GM18520 (cell line): ENCODE results near the gene LRRC31.

Source experiments
- ATAC-seq: cut with Tn5 transposase; IDR thresholded peaks from one replicate; pipeline ENCODE4 v1.9.1; 2021; ENCODE audit not compliant: unreplicated experiment

The LRRC31 gene

DNA sequence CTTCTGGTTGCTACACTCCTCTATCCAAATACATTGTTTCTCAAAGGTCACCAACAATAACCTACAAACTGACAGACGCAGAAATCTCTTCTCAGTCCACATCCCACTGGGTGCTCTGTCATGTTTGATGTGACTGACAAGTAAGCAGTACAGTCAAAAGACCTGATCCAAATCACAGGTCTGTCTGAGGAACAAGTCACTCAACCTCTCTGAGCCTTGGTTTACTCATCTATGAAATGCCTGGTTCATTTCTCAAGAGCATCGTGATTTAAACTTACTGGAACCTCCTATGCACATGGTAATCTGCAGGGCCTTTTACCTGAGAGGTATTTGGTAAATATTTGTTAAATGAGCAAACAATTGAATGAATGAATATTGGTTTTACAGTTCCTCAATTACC is 5.5 kb downstream of the LRRC31 start:
- no peak for ATAC-seq

DNA sequence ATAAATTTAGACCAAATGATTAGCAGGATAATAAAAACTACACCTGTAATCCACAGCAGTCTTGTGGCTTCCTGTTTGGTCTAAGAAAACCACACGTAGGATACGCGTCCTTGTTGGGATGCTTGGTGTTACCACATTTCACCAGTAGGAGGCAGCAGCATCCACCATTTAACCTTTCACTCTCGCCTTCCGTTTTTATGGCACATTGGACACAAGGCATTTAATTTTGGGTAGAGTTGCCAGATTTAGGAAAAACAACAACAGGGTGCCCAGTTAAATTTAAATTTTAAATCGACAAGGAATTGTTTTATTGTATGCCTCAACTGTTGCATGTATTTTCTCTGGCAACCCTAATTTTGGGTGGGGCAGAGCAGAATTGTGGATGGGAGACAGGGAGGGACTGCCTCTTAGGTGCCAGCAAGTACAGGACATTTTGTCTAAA is 6.3 kb downstream of the LRRC31 start:
- ATAC-seq = peak; percentile 58

DNA sequence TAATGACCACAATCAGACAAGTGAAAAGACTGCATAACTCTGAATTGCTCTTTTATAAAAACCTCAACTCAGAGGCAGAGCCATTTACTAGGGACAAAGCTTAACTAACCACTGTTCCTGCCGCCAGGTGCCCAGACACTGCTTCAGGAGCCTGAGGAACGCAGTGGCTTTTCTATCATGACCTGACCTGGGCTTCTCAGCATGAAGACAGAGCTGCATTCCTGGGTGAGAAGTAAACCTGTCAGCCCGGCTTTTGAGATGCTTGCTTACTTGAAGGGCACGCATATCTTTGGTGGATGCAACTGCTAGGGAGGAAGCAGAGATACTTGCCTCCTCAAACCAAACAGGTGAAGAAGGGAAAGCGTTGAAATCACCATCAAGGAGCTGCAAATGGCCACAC is 7.9 kb downstream of the LRRC31 start:
- ATAC-seq = no peak

DNA sequence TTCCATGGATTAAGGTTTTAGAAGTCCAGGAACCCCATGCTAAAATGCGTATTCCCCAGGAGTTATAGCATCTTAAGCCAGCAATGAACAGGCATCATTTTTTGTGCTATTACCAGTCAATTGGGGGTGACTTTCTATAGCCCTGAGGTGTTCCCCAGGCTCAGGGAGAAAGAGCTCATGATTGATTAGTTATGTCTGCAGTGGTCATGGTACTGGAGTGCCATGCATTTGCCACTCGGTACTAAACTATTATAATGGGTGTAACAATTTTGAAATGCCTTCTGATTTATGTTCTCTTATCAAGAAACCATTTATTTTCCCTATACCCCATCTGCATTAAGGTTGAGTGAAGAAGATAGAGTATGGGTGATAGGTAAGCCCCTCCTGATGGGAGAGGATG is 11.9 kb downstream of the LRRC31 start:
- no peak for ATAC-seq

DNA sequence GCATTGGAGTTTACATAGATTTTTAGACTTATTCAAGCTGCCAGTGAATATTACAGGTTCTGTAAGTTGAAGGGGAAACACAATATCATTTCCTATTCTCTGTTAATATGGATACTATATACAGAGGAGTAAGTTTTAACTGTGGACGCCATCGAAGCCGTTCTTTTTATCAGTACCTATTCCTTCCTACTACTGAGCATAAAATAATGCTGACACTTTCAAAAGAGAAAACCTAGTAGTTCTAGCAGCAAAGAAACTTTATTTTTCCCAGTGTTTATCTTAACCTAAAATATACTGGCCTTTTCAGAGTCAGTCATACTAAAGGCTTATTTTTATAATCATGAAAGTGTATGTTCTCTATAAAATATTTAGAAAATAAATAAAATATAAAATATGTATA is 14.2 kb downstream of the LRRC31 start:
- no peak for ATAC-seq

DNA sequence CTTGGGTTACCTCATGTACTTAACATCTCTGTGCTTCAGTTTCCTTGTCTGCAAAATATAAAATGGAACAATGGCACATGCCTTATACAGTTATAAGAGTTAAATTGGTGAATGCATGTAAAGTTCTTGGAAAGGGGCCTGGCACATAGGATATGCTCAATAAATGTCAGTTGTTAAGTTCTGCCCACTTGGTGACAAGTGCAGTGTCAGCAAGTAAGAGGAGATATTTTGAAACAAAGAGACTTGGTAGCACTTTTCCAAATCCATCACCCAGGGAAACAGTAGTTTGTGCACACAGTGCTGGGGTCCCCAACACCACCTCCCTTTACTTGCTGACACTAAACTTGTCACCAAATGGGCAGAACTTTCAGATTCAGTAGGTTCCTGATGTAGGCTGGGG is 19.1 kb downstream of the LRRC31 start:
- ATAC-seq = no peak

DNA sequence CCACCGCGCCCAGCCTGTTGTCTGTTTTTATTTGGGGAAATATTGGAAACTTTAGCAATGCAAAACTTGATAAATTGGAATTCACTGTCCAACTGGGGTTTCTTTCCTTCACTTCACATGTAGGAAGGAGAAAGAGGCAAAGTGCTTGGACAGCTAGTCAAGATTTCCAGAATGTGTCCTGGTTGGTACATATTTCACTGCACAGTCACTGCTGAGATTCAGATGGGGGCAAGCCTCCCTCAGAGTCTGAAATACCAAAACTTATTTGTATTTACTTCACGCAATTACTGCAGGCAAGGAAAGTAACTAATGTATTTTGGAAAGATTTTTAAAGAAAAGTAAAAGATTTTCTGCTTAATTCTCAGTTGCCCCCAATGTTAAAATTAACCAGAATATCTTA is 21.0 kb downstream of the LRRC31 start:
- no peak for ATAC-seq

DNA sequence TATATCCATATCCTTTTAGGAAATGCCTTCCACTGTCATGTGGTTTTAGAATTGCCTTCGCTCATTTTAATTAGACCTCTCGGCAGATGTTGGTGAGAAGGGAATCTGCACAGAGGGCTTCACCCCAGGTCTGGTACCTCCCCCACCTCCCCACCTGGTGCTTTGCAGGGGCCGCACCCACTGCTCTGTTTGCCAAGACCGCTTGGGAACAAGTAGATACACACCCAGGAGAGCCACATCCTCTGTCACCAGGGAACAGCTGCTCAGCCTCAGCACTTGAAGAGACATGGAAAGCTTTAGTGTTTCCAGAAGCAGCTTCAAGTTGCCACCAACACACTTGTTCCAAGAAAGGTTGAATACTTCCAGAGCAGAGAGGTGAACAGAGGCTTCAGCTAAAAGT is 21.8 kb downstream of the LRRC31 start:
- no peak for ATAC-seq

DNA sequence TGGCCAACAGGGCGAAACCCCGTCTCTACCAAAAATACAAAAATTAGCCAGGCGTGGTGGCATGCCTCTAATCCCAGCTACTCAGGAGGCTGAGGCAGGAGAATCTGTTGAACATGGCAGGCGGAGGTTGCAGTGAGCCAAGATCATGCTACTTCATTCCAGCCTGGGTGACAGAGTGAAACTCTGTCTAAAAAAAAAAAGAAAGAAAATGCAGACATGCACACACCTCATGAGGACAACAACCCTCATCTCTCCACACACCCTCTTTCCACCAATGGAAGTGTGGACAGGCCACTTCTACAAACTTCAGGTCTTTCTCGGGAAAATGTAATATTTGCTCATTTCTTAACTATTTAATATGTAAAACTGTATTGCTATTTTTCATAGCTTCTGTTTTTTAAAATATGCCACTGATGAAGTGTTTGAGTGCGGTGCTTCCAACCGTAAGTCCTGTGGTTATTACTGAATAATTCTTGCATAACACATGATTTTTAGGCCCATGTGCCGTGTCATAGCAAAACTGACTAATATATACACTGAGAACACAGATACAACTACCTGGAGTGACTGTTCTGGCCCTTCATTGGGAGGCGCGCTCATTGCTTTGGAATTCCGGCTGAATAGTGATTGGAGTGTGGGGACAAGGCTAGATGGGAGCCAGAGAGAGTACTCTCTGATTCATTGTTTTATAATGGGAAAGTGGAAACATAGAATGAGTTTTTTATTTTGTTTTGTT is 23.1 kb downstream of the LRRC31 start:
- ATAC-seq = peak; percentile 97

DNA sequence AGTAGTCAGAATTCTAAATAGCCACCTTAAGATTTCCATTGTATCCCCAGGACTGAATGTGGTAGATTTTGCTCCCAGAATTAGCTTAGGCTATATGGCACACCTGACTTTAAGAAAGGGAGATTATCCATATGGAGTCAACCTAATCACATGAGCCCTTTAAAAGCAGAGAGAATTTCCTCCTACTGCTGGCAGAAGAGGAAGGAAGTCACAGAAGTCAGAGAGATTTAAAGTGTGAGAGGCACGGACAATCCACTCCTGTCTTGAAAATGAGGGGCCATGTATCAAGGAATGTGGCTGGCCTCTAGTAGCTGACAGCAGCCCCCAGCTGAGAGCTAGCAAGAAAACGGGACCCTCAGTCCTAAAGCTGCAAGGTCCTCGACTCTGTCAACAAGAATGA is 26.8 kb downstream of the LRRC31 start:
- no peak for ATAC-seq

DNA sequence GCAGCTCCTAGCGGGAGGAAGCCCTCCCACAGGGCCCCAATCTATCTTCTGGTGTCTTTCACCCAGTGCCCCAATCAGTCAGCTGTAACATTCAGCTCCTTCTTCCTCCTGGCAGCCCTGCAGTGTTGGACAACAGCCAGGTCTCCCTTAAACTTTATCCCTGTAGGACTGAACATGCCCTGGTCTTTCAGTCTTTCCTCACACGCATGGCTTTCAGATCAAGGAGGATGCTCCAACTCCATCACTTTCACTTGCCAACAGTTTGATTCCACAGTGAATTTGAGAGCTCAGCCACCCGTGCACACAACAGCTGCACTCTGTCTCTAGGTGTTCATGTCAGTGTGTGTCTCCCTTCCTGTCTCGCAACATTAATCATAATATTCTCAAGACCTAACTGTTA is 28.6 kb downstream of the LRRC31 start:
- ATAC-seq = no peak

DNA sequence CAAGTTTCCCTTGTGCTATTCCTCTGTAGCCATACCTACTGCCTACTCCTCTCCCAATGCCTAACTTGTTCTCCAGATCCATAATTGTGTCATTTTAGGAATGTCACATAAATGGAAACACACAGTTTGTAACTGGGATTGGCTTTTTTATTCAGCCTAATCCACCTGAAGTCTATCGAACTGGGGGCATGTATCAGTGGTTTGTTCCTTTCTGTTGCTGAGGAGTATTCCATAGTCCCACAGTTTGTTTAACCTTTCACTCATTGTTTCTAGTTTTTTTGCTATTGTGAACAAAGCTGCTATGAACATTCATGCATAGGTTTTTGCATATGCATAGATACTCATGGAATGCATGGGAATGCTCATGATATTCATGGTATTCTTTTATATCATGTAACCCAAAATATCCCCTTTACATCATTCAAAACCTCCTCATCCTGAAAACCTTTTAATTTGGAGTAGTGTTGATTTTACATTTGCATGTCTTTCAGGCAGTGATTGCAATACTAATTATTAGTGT is 31.2 kb downstream of the LRRC31 start:
- no peak for ATAC-seq

DNA sequence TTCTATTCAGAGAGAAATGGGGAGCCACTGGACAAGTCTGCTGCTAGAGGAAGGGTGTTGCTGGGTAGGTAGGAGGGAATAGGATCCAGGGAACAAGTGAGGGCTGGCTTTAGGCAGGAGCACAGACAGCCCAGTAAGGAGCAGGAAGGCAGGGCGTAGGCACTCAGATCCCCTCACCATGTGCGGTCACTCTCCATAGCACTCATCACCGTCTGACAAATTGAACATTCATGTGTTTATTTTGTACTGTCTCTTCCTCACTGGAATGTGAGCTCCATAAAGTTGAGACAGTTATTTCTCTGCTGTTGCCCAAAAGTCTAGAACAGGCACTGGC is 32.8 kb downstream of the LRRC31 start:
- no peak for ATAC-seq

DNA sequence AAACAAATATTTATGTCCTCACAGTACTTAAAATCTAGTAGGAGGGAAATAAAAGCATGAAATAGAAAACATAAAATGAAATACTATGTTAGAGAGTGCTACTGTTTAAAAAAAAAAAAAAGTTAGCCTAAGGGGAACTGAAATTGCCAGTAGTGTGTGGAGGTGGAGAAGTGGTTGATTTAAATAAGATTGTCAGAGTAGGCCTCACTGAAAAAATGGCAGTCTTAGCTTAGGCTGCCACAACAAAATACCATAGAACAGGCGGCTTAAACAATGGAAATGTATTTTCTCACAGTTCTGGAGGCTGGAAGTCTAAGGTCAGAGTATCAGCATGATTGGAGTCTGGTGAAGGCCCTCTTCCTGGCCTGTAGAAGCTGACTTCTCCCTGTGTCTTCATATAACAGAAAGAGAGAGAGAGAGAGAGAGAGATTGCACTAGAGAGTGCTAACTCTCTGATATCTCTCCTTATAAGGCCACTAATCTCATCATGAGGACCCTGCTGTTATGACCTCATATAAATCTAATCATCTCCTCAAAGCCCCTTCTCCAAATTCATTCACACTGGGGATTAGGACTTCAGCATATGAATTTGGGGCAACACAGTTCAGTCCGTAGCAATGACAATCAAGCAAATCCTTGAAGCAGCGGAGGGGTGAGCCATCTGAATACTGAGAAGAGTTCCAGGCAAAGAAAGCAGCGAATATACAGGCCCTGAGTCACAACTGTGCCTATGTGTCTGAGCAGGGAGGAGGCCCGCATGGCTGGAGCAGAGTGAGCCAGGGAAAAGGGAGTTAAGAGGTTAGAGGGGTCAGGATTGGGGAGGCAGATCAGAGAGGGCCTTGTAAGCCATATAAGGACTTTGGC is 33.4 kb downstream of the LRRC31 start:
- ATAC-seq = peak; percentile 43

DNA sequence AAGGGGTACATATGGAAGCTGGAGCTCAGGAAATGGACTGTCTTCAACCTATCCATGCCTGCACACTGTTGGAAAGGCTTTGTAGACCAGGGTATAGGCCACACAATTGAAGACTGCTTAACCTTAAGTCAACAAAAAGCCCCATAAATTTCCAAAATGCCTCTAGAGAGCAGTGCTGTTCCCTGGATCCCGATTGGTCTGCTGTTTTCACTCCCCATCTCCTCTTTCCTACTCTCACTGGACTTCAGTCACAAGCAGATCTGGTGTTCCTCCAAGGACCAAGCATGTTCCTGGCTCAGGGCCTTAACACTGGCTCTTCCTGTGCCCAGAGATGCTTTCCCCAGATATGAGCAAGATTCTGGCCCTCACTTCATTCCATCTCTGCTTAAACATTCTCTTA is 34.2 kb downstream of the LRRC31 start:
- ATAC-seq = no peak

DNA sequence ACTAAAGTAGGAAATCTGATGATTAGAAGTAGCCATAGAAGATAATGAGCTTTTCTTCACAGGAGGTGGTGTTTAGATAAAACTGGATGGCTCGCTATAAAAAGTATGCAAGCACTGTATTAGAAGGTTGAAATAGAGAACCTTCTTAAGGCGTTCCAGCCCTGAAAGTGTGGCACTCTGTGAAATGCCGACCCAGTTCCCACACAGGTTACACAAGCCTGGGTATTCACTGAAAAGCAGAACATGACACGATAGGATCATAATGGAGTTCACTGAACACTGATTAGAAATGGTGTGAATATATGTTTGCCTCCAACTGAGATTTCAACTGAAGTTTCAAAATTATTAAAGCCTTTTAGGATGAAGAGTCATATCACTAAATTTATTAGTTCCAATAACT is 42.0 kb downstream of the LRRC31 start:
- ATAC-seq = no peak

DNA sequence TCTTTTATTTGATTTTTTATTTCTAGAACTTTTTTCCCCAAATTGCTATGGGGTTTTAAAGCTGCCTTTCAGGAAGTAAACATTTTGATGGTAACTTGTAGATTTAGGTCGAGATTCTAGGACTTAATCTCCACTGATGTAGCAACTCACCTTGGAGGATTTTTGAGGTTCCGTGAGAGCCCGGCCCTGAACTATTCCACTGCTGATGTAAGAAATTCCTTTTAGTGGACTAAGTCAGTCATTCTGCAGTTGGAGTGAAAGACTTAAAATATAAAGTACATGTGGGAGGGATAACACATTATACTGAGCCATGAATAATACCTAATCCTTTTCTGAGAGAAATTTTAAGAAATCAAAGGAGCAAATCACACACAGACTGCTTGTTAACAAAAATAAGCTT is 44.4 kb downstream of the LRRC31 start:
- ATAC-seq = no peak

DNA sequence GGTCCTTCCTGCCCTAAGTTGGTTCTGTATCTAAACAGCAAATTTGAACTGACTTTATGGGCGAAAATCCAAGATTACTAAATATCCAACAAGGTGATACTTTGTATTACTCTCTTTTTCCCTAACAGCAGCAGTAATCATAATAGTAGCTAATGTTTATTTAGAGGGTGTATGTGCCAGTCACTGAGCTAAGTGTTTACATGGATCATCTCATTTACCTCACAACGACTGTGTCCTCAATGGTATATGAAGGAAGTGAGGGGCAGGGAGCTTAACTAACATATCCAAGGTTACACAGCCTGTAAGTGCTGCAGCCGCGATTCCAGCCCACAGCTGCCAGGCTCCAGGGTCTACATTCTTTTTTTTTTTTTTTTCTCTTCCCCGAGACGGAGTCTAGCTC is 46.8 kb downstream of the LRRC31 start:
- ATAC-seq = no peak

DNA sequence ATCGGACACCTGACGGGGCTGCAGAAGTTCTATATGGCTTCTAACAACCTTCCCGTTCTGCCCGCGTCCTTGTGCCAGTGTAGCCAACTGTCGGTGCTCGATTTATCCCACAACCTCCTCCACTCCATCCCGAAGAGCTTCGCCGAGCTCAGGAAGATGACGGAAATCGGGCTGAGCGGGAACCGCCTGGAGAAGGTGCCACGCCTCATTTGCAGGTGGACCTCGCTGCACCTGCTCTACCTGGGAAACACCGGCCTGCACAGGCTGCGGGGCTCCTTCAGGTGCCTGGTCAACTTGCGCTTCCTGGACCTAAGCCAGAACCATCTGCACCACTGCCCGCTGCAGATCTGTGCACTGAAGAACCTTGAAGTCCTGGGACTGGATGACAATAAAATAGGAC is 47.2 kb downstream of the LRRC31 start:
- ATAC-seq = no peak

DNA sequence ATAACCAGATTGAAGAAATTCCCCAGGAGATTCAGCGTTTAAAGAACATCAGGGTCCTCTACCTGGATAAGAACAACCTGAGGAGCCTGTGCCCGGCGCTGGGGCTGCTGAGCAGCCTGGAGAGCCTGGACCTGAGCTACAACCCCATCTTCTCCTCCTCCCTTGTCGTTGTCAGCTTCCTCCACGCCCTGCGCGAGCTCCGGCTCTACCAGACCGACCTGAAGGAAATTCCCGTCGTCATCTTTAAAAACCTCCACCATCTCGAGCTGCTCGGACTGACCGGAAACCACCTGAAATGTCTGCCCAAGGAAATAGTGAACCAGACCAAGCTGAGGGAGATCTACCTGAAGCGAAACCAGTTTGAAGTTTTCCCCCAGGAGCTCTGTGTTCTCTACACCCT is 47.6 kb downstream of the LRRC31 start:
- ATAC-seq = no peak

DNA sequence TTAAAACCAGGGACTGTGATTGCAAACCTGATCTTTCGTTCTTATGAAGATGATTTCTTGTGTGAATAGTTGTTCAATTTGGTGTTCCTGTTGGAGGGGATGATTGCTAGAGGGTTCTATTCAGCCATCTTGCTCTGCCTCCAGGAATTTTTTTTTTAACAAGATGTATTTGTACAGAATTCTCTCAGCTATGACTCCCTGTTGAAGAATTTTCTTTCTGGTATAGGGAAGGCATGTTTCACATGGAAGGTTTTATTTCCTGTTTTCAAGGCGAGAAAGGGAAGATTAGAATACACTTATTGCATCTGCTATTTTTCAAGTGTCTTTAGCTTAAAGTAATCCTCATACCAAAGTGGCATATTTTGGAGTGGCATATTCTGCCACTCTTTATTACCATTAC is 51.4 kb downstream of the LRRC31 start:
- ATAC-seq = no peak

DNA sequence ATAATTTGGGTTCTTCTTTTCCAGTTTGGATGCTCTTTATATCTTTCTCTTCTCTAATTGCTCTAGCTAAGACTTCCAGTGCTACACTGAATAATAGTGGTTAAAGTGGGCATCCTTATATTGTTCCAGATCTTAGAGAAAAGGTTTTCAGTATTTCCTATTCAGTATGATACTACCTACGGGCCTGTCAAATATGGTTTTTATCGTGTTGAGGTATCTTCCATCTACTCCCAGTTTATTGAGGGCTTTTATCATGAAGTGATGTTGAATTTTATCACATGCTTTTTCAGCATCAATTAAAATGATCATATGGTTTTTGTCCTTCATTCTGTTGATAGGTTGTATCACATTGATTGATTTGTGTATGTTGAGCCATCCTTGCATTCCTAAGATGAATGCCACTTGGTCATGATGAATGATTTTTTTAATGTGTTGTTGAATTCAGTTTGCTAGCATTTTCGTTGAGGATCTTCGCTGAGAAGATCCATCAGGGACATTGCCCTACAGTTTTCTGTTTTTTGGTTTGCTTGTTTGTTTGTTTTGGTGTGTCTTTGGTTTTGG is 54.1 kb downstream of the LRRC31 start:
- no peak for ATAC-seq
